GM21619 (cell line): ENCODE measurements around the gene SLC15A4.

Experiments used
- ATAC-seq: cut with Tn5 transposase; IDR thresholded peaks from one replicate; pipeline ENCODE4 v1.9.1; 2021; ENCODE audit not compliant: unreplicated experiment

SLC15A4 gene

DNA sequence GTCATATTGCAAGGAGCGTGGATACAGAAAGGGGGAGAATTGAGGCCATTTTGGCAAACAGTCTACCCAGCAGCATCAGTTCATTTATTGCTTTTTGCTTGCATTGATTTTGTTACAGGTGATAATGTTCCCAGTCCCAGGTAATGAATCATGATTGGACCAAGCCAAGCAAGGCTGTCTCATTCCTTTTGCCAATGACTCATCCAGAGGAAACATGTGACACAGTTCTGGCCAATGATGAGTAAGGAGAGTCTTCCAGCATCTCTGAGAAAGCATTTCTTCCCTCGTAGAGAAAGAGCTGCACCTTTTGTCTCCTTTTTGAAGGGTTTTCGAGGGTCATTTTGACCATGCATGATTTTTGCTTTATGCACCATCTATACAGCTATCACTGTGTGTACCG lies 68.2 kb downstream of the SLC15A4 start:
- no peak for ATAC-seq

DNA sequence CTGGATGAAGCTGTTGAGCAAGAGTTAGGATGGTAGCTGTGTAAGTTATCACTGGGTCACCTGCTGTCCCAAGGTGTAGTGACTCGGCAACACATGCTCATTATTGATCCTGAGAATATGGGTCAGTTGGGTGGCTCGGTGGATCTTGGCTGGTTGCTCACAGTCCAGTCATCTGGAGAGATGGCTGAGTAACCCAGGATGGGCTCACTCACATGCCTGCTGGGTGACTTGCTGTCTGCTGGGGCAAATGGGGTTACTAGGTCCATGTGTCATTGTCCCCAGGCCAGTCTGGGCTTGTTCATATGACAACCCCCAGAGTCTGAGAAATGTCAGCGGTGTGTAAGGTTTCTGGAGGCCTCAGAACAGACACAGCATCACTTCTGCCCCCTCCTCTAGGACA lies 69.5 kb downstream of the SLC15A4 start:
- no peak for ATAC-seq

DNA sequence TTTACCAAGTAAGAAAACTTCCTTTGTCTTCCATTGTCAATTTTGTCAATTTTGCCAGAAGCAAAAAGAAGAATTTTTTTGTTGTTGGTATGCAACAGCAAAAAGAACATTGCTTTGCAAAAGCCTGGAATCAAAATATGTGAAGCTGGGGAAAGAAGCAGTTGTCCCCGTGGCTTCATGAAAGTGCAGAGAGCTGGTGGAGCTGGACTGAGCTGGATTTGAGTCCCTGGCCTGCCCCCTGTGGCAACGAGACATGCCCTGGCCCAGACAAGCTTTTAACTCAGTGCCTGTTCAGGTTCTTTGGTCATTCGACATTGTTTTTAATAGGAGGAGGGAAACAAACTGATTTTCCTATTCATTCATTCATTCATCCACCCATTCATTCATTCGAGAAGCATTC lies 70.3 kb downstream of the SLC15A4 start:
- ATAC-seq = no peak

DNA sequence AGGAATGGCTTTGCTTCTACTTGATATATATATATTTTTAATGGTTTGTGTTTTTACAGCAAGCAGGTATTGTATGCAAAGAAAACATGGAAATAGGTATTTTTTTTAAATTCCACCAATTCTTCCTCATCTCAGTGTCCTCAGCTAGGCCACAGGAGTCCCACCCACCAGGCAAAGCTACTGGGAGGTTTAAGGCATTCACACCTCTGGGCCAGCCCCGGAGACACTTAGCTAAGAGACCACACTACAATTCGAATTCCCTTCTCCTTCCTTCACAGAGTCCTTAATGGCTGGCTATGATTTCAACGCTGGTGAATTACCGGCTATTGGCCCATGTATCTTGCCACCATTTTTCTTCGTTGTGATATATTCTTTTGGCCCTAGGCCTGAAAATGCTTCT lies 71.4 kb downstream of the SLC15A4 start:
- ATAC-seq = no peak

DNA sequence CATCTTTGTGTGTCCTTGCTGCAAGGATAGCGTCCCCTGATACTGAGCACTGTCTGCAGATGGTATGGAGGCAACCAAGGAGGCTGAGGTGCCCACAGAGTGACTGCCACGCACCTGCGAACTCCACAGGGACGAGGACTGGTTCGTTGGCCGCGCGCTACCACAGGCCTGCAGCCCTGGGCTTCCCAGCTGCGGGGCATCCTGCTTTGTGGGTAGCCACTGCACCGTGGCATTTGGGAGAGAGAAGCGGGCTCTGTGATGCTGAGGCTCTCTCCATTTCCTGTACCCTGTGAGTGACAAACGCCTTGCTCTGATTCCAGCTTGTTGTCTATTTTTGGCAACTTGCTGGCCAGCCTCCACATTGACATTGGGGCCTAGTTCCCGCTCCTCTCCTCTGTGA lies 76.3 kb downstream of the SLC15A4 start:
- ATAC-seq = no peak

DNA sequence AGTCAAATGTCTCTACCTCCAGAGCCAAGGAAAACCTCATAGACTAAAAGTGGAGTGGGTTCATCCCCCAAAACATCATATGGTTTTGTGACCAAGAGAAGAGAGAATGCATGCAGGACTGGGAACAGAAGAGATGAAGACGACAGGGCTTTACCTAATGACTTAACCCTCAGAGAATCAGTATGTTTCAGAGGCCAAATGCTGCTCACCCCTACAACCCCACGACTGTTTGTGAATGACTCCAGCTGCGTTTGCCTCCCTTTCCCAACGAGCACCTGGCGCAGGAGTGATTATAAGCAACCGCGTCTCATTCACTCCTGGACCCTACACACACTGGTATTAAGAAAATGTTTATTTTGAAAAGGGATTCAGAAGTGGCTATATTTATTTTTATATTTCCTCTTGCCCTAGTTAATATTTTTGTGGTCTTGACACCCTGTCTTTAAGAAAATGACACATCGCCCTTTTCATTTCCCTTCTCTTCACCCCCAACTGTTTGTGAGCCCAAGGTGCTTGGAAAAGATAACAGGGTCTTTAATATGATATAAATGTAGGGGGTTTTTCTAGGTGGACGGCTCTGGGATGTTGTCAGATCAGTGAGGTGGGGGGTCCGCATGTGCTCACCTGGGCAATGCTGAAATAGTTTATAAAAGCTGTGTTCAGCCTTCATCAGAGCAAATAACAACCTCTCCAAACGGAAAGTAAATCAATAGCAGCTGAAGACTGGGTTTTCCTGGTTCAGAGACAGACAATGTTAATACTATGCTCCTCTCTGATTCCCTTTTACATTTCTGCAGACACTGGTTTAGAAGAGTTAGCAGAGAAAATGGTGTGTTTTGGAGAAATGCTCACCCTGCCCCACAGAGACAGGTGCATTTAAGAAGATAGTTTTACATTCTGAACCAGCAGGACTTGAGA lies 77.7 kb downstream of the SLC15A4 start:
- no peak for ATAC-seq

DNA sequence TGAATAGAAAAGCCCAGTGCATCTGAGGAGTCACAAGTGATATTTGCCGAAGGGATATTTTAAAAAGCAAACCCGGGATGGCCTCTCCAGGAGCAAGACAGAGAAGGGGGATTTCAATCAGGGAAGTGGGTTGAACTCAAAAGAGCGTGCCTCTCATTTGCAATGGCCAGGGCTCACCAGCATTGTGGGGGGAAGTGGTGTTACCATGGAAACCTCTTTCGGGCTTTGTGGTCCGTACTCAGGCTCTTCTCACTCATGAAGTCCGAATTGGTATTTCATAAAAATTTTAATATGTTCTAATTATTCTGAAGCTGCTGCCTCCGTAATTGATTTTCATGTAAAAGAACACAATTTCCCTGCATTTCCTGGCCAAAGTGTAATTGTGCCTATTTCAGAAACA lies 79.8 kb downstream of the SLC15A4 start:
- no peak for ATAC-seq
